Measurements from ENCODE around the gene PKN1. TPM values are rescaled to one million over a fixed set of nuclear protein-coding genes. Genes with fewer than 3 reads are reported as not detected.

Gene PKN1
- total and polyA plus RNA-seq, 2 of the 13 experiments (the other 11 are each of a cell fraction or from before 2014, with no cell fraction given): 45.7 to 54.5 TPM

GRCh38 chr19:14476327-14476672, 43.2 kb downstream of the PKN1 start:
- no TSS peak for BruUV-seq (replicated peaks)
- Histone ChIP-seq H3K9ac (ENCODE audit: insufficient read depth, low read depth, low read length) (no peak overlapping the region), H3K79me2 (ENCODE audit: insufficient read depth, low read length) (no peaks in the 10 kb centered on the region), H3K27me3 (ENCODE audit: control insufficient read depth in 1 of 2, insufficient read depth in 2 of 2, low read length in 2 of 2) (no peaks in the 10 kb centered on the region; a peak in 1 of 5 replicates), H4K20me1 (ENCODE audit: insufficient read depth, low read length) (no peaks in the 10 kb centered on the region), H3K4me2 (ENCODE audit: low read depth, low read length) (no peak overlapping the region), H3K4me1 (ENCODE audit: insufficient read depth, low read length) (peaks cover 20% of the 10 kb centered on the region), H3K4me3 (replicated peaks in 1 of 3; ENCODE audit: insufficient read depth in 1 of 3, low read depth in 2 of 3, low read length in 3 of 3) (no peak overlapping the region), H2AFZ (ENCODE audit: low read length) (no peak overlapping the region), H3K27ac (ENCODE audit: extremely low read length, insufficient read depth, low read length) (no peak overlapping the region), H3K9me3 (ENCODE audit: low read length) (no peaks in the 10 kb centered on the region), H3K36me3 (replicated peaks in 1 of 2; ENCODE audit: control insufficient read depth in 1 of 2, insufficient read depth in 2 of 2, low read length in 2 of 2) (peaks cover 2 to 7% of the 10 kb centered on the region in 2 experiments; a peak in 2 of 5 replicates)
- intact Hi-C loops (cut with micrococcal nuclease; ENCODE audit: unreplicated experiment) (no loop called here), in situ Hi-C loops (cut with HindIII; ENCODE audit: extremely low pct_ligation_motif_present, low pct_unique_long_range_greater_than_20kb) (no loop called here)
- CTCF ChIA-PET (ENCODE audit: low intra/inter-chr PET ratio, low total read pairs): no interaction called here
- POLR2A ChIA-PET: interaction anchor here (0.5 kb wide), 1 partner anchor 38 kb away, joined by 3 read pairs; no protein-coding TSS in a partner anchor
- DNase-seq (ENCODE audit: low spot score) (no peak), ATAC-seq (no peak), FAIRE-seq (no peak)
- TF ChIP-seq ZFP37 (CRISPR knock-in tag; IDR thresholded peaks at IDR 0.05; ENCODE audit: borderline replicate concordance) (no peak), ZNF678 (CRISPR knock-in tag; IDR thresholded peaks at IDR 0.05) (no peak), GATA4 (IDR thresholded peaks at IDR 0.05; ENCODE audit: borderline replicate concordance, low read depth) (no peak), ZNF484 (CRISPR knock-in tag; IDR thresholded peaks at IDR 0.05; ENCODE audit: borderline replicate concordance, low read depth) (no peak), MED8 (CRISPR knock-in tag; IDR thresholded peaks at IDR 0.05; ENCODE audit: insufficient replicate concordance) (no peak), ZSCAN9 (CRISPR knock-in tag; IDR thresholded peaks at IDR 0.05; ENCODE audit: borderline replicate concordance) (no peak), LCORL (IDR thresholded peaks at IDR 0.05) (no peak), LCORL (CRISPR knock-in tag; IDR thresholded peaks at IDR 0.05) (no peak), ZNF576 (CRISPR knock-in tag; IDR thresholded peaks at IDR 0.05) (no peak), DBP (CRISPR knock-in tag; IDR thresholded peaks at IDR 0.05; ENCODE audit: not compliant biosample characterization) (no peak), RERE (CRISPR knock-in tag; IDR thresholded peaks at IDR 0.05; ENCODE audit: low read depth) (no peak)
- WGBS (ENCODE audit: low lambda C conversion rate): 80% methylated on average over 6 of the region's 7 CpGs

All from HepG2 (cell line).